Right lobe of liver (tissue), 4 donors: ENCODE results near the gene PRKD2.

Source experiments
- POLR2A ChIP-seq: fragments of 450-650 bp; IDR thresholded peaks from one replicate; pipeline ENCODE4 v1.6.1; 2017; ENCODE audit warnings: antibody characterized with exemption, mild to moderate bottlenecking
- TF ChIP-seq, protein P1 (sequence below), 4 donors: fragments of 200-600 bp in 3 of 4; fragments of 450-650 bp in 1 of 4; IDR thresholded peaks; one replicate each; pipeline versions ENCODE4 v1.5.1 to v1.8.0; 2016 to 2022; ENCODE audit warnings: antibody characterized with exemption in 4 of 4, mild to moderate bottlenecking in 2 of 4
- donor health status: DM: no; HTN: no; CAD: no.
- donor health status: DM: no; HTN: no; CAD: no.
- donor health status: DM: no; HTN: yes; CAD: no.

DNA sequence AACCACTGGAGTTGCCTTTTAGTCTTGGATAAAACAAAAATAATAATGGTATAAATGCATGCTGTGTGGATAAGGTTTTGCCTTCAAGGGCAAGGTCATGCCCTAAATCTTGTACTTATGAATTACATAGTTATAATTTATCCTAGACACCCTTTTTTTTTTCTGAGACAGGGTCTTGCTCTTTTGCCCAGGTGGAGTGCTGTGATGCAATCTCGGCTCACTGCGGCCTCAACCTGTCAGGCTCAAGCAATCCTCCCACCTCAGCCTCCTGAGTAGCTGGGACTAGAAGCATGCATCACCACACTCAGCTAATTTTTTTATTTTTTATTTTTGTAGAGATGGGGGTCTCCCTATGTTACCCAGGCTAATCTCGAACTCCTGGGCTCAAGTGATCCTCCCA lies 48.3 kb downstream of the PRKD2 start:
- TF ChIP-seq, protein P1, sequence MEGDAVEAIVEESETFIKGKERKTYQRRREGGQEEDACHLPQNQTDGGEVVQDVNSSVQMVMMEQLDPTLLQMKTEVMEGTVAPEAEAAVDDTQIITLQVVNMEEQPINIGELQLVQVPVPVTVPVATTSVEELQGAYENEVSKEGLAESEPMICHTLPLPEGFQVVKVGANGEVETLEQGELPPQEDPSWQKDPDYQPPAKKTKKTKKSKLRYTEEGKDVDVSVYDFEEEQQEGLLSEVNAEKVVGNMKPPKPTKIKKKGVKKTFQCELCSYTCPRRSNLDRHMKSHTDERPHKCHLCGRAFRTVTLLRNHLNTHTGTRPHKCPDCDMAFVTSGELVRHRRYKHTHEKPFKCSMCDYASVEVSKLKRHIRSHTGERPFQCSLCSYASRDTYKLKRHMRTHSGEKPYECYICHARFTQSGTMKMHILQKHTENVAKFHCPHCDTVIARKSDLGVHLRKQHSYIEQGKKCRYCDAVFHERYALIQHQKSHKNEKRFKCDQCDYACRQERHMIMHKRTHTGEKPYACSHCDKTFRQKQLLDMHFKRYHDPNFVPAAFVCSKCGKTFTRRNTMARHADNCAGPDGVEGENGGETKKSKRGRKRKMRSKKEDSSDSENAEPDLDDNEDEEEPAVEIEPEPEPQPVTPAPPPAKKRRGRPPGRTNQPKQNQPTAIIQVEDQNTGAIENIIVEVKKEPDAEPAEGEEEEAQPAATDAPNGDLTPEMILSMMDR (IDR thresholded peaks at IDR 0.05), result no peak
- TF ChIP-seq POLR2A, result no peak
